ENCODE data around the gene WWOX.

WWOX gene

GRCh38 chr16:78609402-78610274 lies 510.2 kb downstream of the WWOX start:
- H3K4me3 ChIP-seq (ENCODE audit: low read length) = no peak overlapping the region
- TF ChIP-seq CTCF (IDR thresholded peaks at IDR 0.05; ENCODE audit: insufficient read depth, low read depth, low read length, missing control alignments) = no peak
- no peak for DNase-seq (ENCODE audit: low read depth)

- DNase-seq (ENCODE audit: low read depth) = no peak
- no peak for TF ChIP-seq CTCF (IDR thresholded peaks at IDR 0.05; ENCODE audit: insufficient read depth, low read depth, low read length, missing control alignments)
- H3K4me3 ChIP-seq (ENCODE audit: low read length) = no peak overlapping the region
Observed at GRCh38 chr16:78611318-78611717, 511.9 kb downstream of the WWOX start.

- no peak for DNase-seq (ENCODE audit: low read depth)
- TF ChIP-seq CTCF (IDR thresholded peaks at IDR 0.05; ENCODE audit: insufficient read depth, low read depth, low read length, missing control alignments) = no peak
Observed at GRCh38 chr16:78619811-78620210, 520.4 kb downstream of the WWOX start.

GRCh38 chr16:78620291-78620690 lies 520.8 kb downstream of the WWOX start:
- no peak for TF ChIP-seq CTCF (IDR thresholded peaks at IDR 0.05; ENCODE audit: insufficient read depth, low read depth, low read length, missing control alignments)
- no peak for DNase-seq (ENCODE audit: low read depth)
- no peak overlapping the region for H3K4me3 ChIP-seq (ENCODE audit: low read length)

More at GRCh38 chr16:78619811-78620210, 520.4 kb downstream of the WWOX start:
- no peak overlapping the region for H3K4me3 ChIP-seq (ENCODE audit: low read length)

GRCh38 chr16:78623796-78624195 lies 524.3 kb downstream of the WWOX start:
- no peak for TF ChIP-seq CTCF (IDR thresholded peaks at IDR 0.05; ENCODE audit: insufficient read depth, low read depth, low read length, missing control alignments)
- H3K4me3 ChIP-seq (ENCODE audit: low read length) = no peak overlapping the region
- no peak for DNase-seq (ENCODE audit: low read depth)

- no peak for TF ChIP-seq CTCF (IDR thresholded peaks at IDR 0.05; ENCODE audit: insufficient read depth, low read depth, low read length, missing control alignments)
- H3K4me3 ChIP-seq (ENCODE audit: low read length) = no peak overlapping the region
- no peak for DNase-seq (ENCODE audit: low read depth)
Observed at GRCh38 chr16:78624366-78624765, 524.9 kb downstream of the WWOX start.

Data from epithelial cell of esophagus (primary cell).